ENCODE measurements around the gene MMP15.
A peak's percentile ranks its signal among the peaks of the same experiment; 100 is the strongest.
"Not testable (repeated sequence)": the region's sequence is repeated elsewhere in the genome, so short reads cannot be mapped to it uniquely, and the experiment has no call there.

Gene MMP15

DNA sequence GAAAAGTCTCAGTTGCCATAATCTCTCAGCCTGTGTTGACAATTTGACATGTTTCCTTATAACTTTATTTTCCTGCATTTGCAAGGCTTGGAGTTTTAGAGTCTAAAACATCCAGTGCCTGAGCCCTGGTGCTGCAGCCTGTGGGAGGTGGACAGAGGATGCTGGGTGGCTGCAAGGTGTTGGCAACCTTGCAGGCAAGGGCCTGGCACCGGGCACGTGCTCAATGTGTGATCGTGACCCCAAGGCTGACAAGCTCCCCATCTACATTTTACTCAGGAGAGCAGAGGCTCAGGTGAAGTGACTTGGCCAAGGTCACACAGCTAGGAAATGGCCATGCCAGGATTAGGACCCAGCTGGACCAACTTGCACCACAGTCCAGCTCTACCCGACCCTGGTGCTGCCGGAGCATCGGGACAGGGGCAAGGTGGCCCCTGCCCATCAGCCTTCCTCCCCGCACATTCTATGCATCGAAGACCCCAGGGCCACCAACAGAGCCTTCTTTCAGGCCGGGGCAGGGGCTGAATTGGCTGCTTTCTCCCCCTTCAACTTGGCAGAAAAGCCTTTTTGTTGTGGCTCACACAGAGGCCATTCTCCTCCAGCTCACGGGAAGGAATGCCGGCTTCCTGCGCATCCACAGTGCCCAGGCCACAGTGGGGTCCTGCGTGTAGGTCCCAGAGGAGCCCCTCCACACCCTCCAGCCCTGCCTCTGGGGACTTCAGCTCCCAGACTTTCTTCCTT is 23.1 kb downstream of the MMP15 start:
- DNase-seq = no peak

DNA sequence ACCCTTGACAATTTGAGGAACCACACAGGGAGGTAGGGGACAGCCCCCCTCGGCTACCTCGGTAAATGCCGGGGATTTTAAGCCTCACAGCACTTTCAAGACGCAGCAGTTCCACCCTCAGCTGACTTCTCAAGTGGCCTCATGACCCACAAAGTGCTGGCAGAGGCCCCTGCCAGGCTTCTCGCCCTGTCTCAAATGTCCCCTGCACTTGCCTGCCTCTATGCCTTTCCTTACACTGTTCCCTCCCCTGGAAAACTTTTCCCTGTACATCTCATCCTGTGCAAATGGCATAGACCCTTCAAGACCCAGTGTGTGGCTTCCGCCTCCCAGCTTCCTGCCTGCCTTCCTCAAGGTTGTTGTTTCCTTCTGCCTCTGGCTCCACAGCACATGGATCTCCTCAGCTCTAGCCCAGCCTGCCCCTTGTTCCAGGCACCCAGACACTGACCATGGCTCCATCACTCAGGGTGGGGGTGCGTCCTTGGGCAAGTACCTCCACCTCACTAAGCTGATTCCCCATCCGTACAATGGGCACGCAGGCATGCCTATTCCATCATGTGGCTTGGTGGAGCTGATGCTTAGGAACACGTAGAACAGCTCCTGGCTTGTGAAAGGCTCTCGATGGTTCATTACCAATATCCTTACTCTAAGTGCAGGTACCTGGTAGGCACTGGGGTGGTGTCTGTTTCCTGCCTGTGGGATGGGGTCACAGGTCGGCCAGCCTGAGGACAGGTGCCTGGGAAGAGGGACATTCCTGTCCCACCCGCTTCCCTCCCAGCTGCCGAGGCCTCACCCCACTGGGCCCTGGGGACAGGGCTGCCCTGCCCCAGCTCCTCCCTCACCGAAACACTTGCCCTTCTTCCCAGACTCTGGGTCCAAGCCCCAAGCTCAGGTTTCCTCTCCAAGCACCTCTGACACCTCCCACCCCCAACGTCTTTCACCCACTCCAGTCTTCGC is 24.0 kb downstream of the MMP15 start:
- DNase-seq = no peak

DNA sequence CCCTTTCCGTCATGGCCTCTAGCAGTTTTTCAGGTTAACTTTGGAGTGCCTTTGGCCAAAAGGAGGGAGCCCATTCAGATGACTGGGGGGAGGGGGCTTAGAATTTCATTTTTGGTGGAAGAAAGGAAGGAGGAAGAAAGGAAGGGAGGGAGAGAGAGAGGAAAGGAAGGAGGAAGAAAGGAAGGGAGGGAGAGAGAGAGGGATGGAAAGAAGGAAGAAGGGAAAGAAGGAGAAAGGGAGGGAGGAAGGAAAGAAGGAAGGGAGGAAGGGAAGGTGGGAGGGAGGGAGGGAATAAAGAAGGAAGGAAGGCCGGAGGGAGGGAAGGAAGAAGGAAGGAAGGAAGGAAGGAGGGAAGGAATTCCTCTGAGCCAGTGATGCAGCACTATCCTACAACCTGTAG is 25.7 kb downstream of the MMP15 start:
- DNase-seq = no peak

DNA sequence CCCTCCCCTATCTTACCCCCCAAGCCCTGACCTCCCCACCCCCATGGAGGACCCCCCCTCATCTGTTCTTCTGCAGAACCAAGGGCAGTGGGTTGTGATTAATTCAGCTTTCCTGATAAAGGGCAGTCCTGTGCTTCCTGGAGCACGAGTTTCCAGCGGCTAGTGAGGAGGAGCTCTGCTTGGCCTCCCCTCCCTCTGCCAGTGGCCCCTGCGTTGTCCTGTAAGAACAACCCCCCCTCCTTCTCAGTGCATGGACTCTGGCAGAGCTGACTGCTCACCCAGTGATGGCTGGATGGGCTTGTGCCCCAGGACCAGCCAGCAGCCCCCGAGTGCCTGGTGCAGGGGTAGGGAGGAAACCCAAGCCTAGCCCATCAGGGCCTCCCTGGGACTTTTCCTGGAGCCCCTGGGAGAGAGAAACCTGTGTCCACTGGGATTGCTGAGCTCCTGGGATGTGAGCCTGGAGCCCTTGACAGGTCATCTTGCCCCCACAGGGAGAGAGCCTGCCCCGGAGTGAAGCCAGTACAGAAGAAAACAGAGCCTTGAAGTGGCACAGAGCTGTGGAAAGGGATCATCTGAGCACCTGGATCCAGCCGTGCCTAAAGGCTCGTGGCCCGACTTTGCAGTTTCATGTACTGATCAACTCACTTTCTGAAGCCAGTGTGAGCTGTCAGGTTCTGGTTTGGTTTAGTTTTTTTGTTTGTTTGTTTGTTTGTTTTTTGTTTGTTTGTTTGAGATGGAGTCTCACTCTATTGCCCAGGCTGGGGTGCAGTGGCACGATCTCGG is 26.5 kb downstream of the MMP15 start:
- no peak for DNase-seq

DNA sequence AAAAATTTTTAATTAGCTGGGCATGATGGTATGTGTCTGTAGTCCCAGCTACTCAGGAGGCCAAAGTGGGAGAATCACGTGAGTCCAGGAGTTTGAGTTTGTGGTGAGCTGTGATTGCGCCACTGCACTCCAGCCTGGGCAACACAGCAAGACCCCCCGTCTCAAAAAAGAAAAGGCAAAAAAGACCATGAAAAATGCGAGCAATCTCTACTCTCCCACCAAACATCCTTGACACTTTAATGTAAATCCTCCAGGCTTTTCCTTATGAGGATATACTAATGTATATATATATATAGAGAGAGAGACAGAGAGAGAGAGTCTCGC is 28.1 kb downstream of the MMP15 start:
- DNase-seq = no peak

DNA sequence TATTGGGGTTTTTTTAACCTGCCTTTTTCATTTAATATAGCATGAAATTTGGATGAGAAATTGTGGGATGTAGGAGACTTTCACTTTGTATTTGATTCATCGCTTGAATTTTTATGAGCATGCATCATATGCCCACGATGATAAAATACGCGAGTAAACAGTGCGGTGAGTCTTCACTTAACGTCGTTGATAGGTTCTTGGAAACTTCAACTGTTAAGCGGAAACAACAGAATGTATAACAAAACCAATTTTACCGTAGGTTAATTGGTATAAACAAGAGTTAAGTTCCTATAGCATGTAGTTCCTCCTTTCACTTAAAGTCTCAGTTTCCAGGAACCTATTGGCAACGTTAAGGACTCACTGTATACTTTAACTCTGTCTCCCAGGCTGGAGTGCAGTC is 28.7 kb downstream of the MMP15 start:
- no peak for DNase-seq

DNA sequence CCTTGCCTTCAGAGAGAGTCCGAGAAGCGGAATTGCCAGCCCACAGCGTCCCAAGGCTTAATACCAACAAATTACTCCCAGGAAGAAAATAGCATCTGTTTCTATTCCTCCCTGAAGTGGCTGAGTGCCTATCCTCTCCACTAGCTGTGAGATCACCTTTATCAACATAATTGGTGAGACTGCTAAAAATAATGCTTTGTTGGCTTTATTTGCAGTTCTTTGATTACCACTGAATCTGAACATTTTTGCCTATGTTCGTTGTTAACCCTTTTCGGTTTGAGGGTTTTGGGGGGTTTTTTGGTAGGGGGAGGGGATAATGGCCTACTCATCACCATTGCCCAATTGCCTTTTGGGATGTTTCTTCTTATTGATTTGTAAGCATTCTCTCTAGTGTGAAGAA is 31.0 kb downstream of the MMP15 start:
- DNase-seq = no peak

DNA sequence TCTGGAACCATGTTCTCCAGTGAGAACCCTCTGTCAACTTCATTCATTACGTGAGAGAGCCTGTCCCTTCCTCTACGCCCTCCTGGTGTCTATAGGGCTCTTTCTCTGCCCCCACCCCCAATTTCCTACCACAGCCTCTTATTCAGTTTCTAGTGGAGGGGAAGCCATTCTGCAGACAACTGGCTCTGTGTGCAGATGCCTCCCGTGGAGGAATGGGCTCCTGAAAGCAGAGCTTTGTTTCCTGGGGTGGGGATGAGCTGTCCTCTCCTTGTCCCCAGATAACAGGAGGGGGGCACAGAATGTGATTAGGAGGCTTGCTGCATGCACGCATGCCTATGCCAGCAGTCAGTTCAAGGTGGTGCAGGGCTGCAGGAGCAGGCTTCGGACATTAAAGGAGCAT is 31.6 kb downstream of the MMP15 start:
- DNase-seq = peak in 1 of 56 donors; percentile 19

DNA sequence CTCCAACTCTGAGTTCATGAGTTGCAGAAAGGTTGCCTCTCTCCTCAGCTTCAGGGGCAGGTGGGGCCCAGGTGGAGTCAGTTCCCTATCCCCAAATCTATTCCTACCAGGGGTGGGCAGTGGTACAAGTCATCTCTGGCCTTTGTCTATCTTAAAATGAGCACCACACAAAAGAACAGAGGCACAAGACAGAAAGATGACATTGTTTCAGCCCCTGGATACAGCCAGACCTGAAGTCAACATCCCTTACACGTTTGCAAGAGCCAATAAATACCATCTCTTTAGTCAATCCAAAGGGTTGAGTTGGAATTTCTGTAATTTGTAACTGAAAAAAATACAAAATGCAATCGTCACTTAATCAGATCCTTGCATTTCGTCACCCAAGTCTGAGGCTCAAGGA is 32.2 kb downstream of the MMP15 start:
- DNase-seq = no peak

DNA sequence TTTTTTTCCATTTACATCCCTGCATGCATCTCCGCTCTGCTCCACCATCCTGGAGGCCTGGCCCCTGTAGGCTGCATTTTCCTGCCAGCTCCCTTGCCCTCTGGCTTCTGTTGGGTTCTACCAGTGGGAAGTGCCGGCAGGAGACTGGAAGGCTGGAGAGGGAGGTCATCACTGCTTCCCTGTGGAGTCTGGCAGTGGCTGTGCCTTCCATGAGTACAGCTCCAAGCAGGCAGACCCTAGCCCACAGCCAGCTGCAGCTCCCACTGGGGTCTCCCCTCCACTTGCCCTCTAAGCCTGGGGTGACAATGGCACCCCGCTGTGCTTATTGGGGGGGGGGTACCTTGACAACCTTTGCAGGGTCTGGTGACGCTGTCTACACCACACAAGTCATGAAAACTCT is 37.3 kb downstream of the MMP15 start:
- no peak for DNase-seq

DNA sequence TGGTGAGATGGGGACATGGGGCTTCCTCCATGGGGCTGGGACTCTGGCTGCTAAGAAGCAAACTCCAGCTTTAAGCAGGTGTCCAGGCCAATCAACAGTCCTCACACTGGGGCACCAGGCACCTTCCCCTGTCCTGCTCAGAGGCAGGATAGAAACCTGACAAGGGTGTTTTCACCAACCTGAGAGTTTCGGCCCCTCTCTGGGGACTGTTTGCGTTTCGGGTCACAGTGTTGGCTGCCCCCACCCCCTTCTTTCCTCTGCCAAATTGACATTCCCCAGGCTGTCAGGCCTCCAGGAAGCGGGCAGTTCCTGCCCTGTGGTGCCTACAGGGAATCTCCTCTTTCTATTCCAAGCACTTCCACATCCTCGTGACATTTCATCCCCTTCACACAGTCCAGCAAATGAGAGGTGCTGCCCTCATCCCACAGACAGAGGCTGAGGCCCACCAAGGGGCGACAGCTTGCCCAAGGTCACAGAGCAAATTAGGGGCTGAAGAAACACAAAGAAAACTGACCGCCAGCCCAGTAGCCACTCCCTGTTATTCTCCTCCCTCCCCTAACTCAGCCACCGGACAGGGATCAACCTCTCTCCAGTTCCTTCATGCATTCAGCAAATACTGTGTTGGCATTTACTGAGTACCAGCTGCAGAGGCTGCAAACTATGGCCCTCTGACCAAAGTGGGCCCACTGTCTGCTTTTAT is 38.0 kb downstream of the MMP15 start:
- no peak for DNase-seq

DNA sequence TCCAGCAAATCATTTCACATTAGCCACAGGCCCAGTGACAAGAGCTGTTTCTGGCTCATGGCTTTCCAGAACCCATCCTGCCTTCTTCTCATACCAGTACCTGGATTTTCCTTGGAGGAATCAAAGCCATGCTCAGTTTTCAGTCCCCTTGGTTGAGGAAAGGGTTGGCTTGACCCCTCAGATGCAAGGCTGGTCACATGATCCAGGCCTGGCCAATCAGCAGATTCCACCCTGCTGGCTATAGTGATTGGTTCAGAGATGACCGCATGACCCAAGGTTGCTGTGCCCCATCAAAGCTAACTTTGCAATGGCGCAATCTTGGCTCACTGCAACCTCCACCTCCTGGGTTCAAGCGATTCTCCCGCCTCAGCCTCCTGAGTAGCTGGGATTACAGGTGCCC is 45.0 kb downstream of the MMP15 start:
- no peak for DNase-seq

DNA sequence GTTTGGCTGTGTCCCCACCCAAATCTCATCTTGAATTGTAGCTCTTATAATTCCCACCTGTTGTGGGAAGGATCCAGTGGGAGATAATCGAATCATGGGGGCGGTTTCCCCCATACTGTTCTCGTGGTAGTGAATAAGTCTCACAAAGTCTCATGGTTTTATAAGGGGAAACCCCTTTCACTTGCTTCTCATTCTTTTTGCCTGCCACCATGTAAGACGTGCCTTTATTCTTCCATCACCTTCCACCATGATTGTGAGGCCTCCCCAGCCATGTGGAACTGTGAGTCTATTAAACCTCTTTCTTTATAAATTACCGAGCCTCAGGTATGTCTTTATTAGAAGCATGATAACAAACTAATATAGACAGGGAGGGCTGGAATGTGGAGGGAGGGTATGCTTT is 46.6 kb downstream of the MMP15 start:
- not testable (repeated sequence) for DNase-seq

DNA sequence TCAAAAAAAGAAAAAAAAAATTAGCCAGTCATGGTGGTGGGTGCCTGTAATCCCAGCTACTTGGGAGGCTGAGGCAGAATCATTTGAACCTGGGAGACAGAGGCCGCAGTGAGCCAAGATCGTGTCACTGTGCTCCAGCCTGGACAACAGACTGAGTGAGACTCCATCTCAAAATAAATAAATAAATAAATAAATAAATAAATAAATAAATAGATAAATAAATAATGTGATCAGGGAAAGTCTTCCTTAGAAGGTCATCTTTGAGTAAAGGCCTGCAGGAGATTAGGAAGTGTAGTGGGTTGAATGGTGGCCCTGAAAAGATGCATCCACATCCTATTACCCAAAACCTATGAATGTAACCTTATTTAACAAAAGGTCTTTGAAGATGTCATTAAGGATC is 47.5 kb downstream of the MMP15 start:
- DNase-seq = not testable (repeated sequence)

DNA sequence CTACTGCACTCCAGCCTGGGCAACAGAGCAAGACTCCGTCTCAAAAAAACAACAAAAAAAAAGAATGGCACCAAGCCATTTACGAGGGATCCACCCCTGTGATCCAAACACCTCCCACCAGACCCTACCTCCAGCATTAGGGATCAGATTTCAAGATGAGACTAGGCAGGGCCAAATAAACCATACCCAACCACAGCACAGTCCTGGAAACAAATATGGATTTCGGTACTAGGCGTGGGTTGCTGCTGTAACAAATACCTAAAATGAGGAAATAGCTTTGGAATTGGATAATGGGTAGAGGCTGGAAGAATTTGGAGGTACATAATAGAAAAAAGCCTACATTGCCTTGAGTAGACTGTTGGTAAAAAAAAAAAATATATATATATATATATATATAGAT is 49.1 kb downstream of the MMP15 start:
- DNase-seq = no peak

DNA sequence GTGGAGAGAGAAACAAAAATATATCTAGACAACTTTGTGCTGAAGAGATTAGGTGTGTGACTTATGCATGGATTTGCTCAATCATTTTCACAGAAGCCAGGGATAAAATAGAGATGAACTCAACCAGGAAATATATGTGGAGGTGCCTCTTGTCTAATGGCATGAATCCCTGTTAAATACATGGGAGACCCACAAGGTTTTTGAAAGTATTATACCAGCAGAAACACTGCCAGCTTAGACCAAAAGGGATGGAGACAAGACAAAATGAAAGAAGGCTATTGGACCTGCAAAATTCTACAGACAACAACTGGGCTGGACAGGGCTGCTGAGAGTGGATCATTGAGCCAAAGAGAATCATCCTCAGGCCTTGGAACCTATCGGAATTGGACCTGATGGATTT is 51.0 kb downstream of the MMP15 start:
- DNase-seq = no peak

DNA sequence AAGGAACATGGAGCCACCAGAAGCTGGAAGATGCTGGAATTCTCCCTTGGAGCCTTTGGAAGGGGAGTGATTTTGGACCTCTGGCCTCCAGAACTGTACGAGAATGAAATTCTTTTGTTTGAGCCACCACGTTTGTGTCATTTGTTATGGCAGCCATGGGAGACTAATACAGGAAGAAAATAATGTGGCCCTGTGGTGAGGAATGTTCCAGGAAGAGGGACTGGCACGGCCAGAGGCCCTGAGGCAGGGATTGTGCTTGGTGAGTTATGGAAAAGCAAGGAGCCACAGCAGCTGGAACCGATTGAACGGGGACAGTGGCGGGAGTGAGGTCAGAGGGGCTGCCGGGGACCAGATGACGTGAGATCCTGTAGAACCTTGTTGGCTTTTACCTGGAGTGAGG is 52.2 kb downstream of the MMP15 start:
- no peak for DNase-seq

DNA sequence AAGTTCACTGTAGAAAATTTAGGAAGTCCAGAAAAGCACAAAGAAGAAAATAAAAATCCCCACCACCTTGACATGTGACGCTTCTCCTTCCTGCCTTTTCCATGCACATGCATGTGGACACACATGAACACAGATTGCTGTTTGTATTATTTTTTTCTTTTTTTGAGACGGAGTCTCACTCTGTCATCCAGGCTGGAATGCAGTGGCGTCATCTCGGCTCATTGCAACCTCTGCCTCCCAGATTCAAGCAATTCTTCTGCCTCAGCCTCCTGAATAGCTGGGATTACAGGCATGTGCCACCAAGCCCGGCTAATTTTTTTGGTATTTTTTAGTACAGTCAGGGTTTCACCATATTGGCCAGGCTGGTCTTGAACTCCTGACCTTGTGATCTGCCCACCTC is 55.1 kb downstream of the MMP15 start:
- not testable (repeated sequence) for DNase-seq

DNA sequence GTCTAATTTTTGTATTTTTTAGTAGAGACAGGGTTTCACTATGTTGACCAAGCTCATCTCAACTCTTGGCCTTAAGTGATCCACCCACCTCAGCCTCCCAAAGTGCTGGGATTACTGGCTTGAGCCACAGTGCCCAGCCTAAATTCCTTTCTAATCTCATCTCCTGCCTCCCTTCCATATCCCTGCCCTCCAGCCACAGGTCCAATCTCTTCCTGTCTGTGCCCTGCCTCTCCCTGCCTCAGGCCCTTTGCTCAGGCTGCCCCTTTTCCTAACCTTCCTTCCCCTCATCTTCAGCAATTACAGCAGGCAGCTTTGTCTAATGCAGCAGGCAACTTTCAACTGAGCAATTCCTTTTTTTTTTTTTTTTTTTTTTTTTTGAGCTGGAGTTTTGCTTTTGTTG is 56.8 kb downstream of the MMP15 start:
- no peak for DNase-seq

DNA sequence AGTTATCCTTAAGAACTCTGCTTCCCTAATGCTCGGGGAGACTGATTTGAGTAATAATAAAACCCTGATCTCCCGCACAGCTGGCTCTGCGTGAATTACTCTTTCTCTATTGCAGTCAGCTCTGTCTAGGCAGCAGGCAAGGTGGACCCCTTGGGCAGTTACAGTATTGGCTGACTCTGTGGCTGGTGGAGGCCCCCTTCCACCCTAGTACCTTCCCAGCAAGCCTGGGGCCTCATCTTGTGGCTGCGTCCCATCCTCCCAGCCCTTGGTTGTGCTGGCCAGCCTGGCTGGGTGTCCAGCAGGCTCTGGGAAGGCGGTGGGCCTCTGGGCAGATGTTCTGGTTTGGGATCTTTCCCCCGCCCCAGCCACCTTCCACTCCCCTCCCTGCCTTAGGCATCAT is 59.1 kb downstream of the MMP15 start:
- DNase-seq = no peak

DNA sequence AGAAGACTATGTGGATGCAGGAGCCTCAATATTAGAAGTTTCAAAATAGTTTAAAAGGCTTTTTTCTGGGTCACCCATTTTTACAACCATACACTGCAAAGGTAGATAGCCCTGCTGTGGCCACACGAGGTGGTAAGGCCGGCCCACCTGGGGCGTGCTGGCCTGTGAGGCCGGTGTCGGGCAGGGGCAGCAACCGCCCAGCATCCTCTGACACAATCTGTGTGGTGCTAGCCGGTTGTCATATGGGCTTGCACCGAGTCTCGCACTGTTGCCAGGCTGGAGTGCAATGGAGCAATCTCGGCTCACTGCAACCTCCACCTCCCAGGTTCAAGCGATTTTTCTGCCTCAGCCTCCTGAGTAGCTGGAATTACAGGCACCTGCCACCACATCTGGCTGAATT is 59.6 kb downstream of the MMP15 start:
- DNase-seq = no peak
